Urothelium cell line (cell line): Measurements from ENCODE around the gene METAP2.
A peak's percentile ranks its signal among the peaks of the same experiment; 100 is the strongest.
"Not testable (repeated sequence)": the region's sequence is repeated elsewhere in the genome, so short reads cannot be mapped to it uniquely, and the experiment has no call there.

ENCODE experiments used
- DNase-seq: peaks from one replicate; pipeline ENCODE4 v3.0.0; 2011; ENCODE audit warnings: low spot score, mixed read lengths
- FAIRE-seq: peaks from 2 replicates; lab custom pipeline; 2011; peaks lifted over from hg19 to GRCh38; lab: Jason Lieb, UNC

The METAP2 gene

GRCh38 chr12:95462081-95462480 lies 11.9 kb upstream of the METAP2 start:
- no peak for FAIRE-seq
- DNase-seq, result no peak

DNA sequence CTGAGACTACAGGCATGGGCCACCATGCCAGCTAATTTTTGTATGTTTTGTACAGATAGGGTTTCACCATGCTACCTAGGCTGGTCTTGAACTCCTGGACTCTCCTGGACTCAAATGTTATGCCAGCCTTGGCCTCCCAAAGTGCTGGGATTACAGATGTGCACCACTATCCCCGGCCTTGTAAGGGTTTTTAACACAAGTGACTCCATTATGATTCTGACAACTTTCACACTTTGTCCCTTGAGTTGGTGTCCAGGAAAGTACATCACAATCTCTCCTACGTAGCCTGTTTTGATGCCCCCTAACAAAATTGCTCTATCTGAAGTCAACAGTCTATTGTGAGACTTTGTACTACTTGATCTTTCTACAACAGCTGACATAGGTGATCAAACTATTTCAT lies 11.4 kb upstream of the METAP2 start:
- no peak for FAIRE-seq
- no peak for DNase-seq

DNA sequence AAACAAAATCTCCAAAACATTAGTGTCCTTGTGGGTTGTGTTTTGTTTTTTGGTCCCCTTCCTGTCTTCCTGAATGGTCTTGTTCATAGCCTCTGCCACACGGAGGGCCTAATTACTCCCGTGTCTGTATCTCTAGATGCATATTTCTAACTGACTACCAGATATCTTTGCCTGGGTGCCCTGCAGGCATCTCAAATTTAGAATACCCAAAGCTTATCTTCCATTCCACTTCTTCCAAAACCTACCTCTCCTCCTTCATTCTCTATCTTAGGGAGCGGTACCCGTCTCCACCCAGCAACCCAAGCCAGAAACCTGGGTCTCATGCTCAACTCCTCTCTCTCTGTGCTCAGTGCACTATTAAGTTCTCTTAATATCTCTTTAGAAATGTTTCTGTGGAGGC lies 10.9 kb upstream of the METAP2 start:
- no peak for FAIRE-seq
- no peak for DNase-seq

DNA sequence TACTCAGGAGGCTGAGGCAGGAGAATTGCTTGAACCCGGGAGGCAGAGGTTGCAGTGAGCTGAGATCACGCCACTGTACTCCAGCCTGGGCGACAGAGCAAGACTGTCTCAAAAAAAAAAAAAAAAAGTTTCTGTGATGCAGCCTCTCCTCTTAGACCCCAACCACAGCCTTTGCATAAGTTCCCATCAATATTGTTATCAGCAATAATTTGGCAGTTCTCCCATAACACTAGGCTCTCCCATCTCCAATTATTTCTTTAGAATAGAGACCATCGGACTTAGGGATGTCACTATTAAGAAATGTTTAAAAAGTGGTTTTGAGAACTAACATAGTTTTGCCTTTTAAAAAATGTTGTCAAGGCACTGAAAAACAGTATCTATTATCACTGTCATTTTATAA lies 10.2 kb upstream of the METAP2 start:
- FAIRE-seq, DNase-seq: not testable (repeated sequence)

DNA sequence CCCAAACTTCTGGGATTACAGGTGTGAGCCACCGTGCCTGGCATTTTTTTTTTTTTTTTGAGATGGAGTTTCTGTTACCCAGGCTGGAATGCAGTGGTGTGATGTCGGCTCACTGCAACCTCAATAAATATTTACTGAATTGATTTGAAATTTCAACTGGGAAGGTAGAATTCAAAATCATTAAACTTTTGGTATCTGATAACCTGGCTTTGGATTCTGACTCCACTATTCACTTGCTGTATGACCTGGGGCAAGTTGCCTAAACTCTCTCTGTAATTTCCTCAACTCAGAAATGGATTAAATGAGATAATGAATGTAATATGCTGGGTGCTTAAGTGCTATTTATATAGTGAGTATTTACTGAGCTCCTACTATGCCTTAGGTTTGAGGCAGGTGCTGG lies 8.7 kb upstream of the METAP2 start:
- no peak for DNase-seq

GRCh38 chr12:95470300-95470699 lies 3.7 kb upstream of the METAP2 start:
- DNase-seq, result no peak
- no peak for FAIRE-seq

More for the DNA sequence above, 8.7 kb upstream of the METAP2 start:
- no peak for FAIRE-seq

GRCh38 chr12:95473231-95473883 lies 595 bp upstream of the METAP2 start:
- no peak for FAIRE-seq

GRCh38 chr12:95474660-95474958 lies 657 bp downstream of the METAP2 start:
- FAIRE-seq (no peak), DNase-seq (no peak)

More at GRCh38 chr12:95473231-95473883, 595 bp upstream of the METAP2 start:
- peak; percentile 30 for DNase-seq

- no peak for FAIRE-seq
Observed at GRCh38 chr12:95480230-95480629, 6.3 kb downstream of the METAP2 start.

GRCh38 chr12:95481072-95481471 lies 7.1 kb downstream of the METAP2 start:
- FAIRE-seq (no peak), DNase-seq (no peak)

More at GRCh38 chr12:95480230-95480629, 6.3 kb downstream of the METAP2 start:
- DNase-seq, result no peak

- no peak for DNase-seq
- no peak for FAIRE-seq
Observed at GRCh38 chr12:95481888-95482287, 7.9 kb downstream of the METAP2 start.

GRCh38 chr12:95482564-95482963 lies 8.6 kb downstream of the METAP2 start:
- DNase-seq, FAIRE-seq: not testable (repeated sequence)

DNA sequence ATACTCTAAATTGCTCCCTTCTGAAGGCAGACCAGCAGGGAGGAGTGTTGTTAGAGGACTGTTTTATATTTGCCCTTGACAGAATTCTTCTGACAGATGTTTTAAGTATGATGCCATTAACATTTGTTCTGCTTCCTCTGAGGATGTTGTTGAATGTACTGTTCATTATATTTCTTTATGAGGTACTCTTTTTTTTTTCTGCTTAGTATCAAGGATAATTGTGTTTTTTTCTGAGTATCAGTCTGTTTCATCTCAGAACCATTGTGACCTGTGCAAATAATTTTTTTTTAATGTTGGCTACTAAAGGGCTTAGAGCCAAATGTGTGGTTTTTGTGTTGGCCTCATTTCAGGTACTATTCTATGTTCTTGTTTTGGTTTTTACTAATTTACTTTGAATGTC lies 10.6 kb downstream of the METAP2 start:
- no peak for DNase-seq
- no peak for FAIRE-seq

- DNase-seq (no peak), FAIRE-seq (no peak)
Observed at GRCh38 chr12:95487024-95487423, 13.1 kb downstream of the METAP2 start.

DNA sequence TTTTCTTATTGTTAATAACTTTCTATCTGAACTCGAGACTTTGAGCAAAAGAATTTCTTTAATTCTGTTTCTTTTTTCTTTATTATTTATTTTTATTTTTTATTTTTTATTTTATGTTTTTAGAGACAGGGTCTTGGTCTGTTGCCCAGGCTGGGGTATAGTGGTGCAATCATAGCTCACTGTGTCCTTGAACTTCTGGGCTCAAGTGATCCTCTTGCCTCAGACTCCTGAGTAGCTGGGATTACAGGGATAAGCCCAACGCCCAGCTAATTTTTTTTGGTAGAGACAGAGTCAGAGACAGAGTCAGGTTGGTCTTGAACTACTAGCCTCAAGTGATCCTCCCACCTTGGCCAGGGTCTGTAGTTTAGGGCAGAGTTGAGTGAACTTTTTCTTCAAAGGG lies 18.5 kb downstream of the METAP2 start:
- no peak for FAIRE-seq
- DNase-seq, result no peak

DNA sequence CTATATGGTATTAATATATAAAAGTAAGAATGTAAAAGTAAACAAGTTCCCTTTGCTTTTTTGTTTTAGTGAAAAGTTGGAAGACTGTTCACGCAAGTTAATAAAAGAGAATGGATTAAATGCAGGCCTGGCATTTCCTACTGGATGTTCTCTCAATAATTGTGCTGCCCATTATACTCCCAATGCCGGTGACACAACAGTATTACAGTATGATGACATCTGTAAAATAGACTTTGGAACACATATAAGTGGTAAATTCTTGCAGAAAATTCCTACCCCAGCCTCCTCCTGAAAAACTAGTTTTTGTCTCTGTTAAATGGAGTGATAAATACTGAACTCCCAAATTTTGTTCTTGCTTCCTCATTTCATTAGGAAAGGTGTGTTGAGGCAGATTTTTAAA lies 20.9 kb downstream of the METAP2 start:
- no peak for FAIRE-seq
- no peak for DNase-seq

DNA sequence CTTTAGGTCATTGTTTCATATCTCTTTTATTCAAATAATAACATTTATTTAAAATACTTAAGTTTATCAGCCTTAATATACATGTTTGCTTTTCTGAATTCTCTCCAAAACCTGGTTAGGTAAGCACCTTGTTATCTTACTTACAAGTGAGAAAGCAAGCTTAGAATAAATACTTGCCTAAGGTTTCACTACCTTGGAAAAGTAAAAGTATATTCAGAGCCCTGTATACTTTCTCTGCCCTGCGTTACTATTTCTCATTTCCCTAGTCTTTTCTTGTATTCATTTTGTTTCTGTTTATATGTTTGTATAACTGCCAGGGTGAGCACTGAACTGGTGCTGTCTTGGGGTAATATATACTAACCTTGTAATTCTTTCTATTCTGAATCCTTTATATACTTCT lies 21.5 kb downstream of the METAP2 start:
- FAIRE-seq, result no peak
- DNase-seq, result no peak

GRCh38 chr12:95497031-95497430 lies 23.1 kb downstream of the METAP2 start:
- FAIRE-seq (no peak), DNase-seq (no peak)

DNA sequence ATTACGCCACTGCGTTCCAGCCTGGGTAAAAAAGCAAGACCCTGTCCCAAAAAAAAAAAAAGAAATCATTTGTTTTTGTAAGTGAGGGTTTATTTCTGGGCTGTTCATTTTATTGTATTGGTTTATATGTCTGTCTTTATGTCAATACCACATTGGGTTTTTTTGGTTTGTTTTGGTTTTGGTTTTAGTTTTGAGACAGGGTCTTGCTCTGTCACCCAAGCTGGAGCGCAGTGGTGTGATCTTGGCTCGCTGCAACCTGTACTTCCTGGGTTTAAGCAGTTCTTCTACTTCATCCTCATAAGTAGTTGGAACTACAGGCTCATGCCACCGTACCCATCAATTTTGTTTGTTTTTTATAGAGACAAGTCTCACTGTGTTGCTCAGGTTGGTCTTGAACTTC lies 25.0 kb downstream of the METAP2 start:
- no peak for DNase-seq
- FAIRE-seq, result no peak

GRCh38 chr12:95499772-95500171 lies 25.8 kb downstream of the METAP2 start:
- no peak for DNase-seq
- no peak for FAIRE-seq

- no peak for DNase-seq
- FAIRE-seq, result no peak
Observed at GRCh38 chr12:95504140-95504539, 30.2 kb downstream of the METAP2 start.

GRCh38 chr12:95505039-95505438 lies 31.1 kb downstream of the METAP2 start:
- DNase-seq (no peak), FAIRE-seq (no peak)
